Measurements from ENCODE around the gene GPR153. TPM values are rescaled to one million over a fixed set of nuclear protein-coding genes. Genes with fewer than 3 reads are reported as not detected.

The GPR153 gene
- total and polyA plus RNA-seq, 2 donors (not counting 1 experiment from before 2014, with no cell fraction given): 4.0 to 8.9 TPM

GRCh38 chr1:6294080-6294889 is 33.4 kb upstream of the GPR153 start:
- no peaks in the 10 kb centered on the region for H3K27me3 ChIP-seq (ENCODE audit: control insufficient read depth, insufficient read depth, low read length)
- no peak overlapping the region for H3K9ac ChIP-seq (ENCODE audit: insufficient read depth, low read length)
- H3K79me2 ChIP-seq (ENCODE audit: control insufficient read depth, insufficient read depth, low read length): no peaks in the 10 kb centered on the region
- no peaks in the 10 kb centered on the region for H3K36me3 ChIP-seq (ENCODE audit: control insufficient read depth, insufficient read depth, low read length)
- no peak overlapping the region for H2AFZ ChIP-seq (ENCODE audit: low read length)
- H3K4me3 ChIP-seq (replicated peaks in 1 of 4; ENCODE audit: control extremely low read depth in 1 of 4, insufficient read depth in 1 of 4, low read depth in 3 of 4, low read length in 4 of 4): no peak overlapping the region
- TF ChIP-seq EZH2 (IDR thresholded peaks at IDR 0.05; ENCODE audit: low read length, missing control alignments): no peak
- TF ChIP-seq, protein P1, sequence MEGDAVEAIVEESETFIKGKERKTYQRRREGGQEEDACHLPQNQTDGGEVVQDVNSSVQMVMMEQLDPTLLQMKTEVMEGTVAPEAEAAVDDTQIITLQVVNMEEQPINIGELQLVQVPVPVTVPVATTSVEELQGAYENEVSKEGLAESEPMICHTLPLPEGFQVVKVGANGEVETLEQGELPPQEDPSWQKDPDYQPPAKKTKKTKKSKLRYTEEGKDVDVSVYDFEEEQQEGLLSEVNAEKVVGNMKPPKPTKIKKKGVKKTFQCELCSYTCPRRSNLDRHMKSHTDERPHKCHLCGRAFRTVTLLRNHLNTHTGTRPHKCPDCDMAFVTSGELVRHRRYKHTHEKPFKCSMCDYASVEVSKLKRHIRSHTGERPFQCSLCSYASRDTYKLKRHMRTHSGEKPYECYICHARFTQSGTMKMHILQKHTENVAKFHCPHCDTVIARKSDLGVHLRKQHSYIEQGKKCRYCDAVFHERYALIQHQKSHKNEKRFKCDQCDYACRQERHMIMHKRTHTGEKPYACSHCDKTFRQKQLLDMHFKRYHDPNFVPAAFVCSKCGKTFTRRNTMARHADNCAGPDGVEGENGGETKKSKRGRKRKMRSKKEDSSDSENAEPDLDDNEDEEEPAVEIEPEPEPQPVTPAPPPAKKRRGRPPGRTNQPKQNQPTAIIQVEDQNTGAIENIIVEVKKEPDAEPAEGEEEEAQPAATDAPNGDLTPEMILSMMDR (conservative IDR thresholded peaks at IDR 0.05 in 1 of 2, IDR thresholded peaks at IDR 0.05 in 1 of 2; ENCODE audit: low read depth in 1 of 2, low read length in 2 of 2): no peak
- no peaks in the 10 kb centered on the region for H3K4me1 ChIP-seq (ENCODE audit: control insufficient read depth, extremely low read depth, insufficient read depth, low read length)
- no peak overlapping the region for H3K4me2 ChIP-seq (ENCODE audit: extremely low read depth, insufficient read depth, low read length)
- H3K27ac ChIP-seq (ENCODE audit: insufficient read depth, low read length): no peak overlapping the region
- no peaks in the 10 kb centered on the region for H3K9me3 ChIP-seq (ENCODE audit: control insufficient read depth, insufficient read depth, low read depth, low read length)
- no peaks in the 10 kb centered on the region for H4K20me1 ChIP-seq (ENCODE audit: control insufficient read depth, extremely low read depth, insufficient read depth, low read length)
- DNase-seq (ENCODE audit: low read depth in 2 of 2): no peak

DNA sequence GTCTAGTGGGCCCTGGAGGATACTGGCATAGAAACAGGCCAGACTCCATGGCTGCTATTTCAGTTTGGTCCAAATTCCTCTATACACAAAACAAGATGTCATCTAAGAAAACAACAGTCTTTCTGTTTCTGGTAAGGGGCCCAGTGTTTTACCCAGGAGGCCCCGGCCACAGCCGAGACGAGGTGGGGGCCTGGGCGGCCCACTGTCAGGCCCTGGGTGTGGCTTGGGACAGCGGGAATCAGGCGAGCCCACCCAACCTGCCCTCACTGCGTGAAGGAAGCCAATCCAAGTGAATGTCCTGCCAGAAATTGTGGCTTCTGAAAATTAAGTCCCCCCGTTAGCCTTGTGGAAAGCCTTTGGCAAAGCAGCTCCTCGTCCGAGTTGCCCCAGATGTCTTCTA is 31.2 kb upstream of the GPR153 start:
- H3K27me3 ChIP-seq (ENCODE audit: control insufficient read depth, insufficient read depth, low read length): no peaks in the 10 kb centered on the region
- no peaks in the 10 kb centered on the region for H3K9me3 ChIP-seq (ENCODE audit: control insufficient read depth, insufficient read depth, low read depth, low read length)
- H3K27ac ChIP-seq (ENCODE audit: insufficient read depth, low read length): no peak overlapping the region
- H3K4me1 ChIP-seq (ENCODE audit: control insufficient read depth, extremely low read depth, insufficient read depth, low read length): no peaks in the 10 kb centered on the region
- TF ChIP-seq, protein P1 (conservative IDR thresholded peaks at IDR 0.05 in 1 of 2, IDR thresholded peaks at IDR 0.05 in 1 of 2; ENCODE audit: low read depth in 1 of 2, low read length in 2 of 2): no peak
- TF ChIP-seq EZH2 (IDR thresholded peaks at IDR 0.05; ENCODE audit: low read length, missing control alignments): no peak
- DNase-seq (ENCODE audit: low read depth in 2 of 2): no peak
- H3K4me3 ChIP-seq (replicated peaks in 1 of 4; ENCODE audit: control extremely low read depth in 1 of 4, insufficient read depth in 1 of 4, low read depth in 3 of 4, low read length in 4 of 4): no peak overlapping the region
- H3K4me2 ChIP-seq (ENCODE audit: extremely low read depth, insufficient read depth, low read length): no peak overlapping the region
- H3K79me2 ChIP-seq (ENCODE audit: control insufficient read depth, insufficient read depth, low read length): no peaks in the 10 kb centered on the region
- H3K36me3 ChIP-seq (ENCODE audit: control insufficient read depth, insufficient read depth, low read length): no peaks in the 10 kb centered on the region
- no peak overlapping the region for H3K9ac ChIP-seq (ENCODE audit: insufficient read depth, low read length)
- no peaks in the 10 kb centered on the region for H4K20me1 ChIP-seq (ENCODE audit: control insufficient read depth, extremely low read depth, insufficient read depth, low read length)
- H2AFZ ChIP-seq (ENCODE audit: low read length): no peak overlapping the region

DNA sequence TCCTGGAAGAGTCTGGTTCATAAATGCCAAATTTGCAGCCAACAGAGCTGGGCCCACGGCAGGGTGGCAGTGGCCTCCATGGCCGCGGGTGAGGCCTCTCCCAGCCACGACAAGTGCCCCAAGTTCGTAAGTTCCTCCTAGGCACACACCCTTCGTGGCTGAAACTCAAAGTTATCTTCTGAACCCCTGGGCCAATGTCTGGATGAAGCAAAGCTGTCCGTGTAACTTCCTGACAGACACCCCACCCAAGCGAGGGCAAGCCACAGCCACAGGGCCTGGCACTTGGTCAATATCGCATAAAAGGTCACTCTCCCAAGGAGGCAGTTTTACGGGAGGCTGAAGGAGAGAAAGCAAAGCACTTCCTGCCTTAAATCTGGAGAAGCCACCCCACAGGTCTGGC is 27.8 kb upstream of the GPR153 start:
- TF ChIP-seq, protein P1 (conservative IDR thresholded peaks at IDR 0.05 in 1 of 2, IDR thresholded peaks at IDR 0.05 in 1 of 2; ENCODE audit: low read depth in 1 of 2, low read length in 2 of 2): no peak
- no peak for TF ChIP-seq EZH2 (IDR thresholded peaks at IDR 0.05; ENCODE audit: low read length, missing control alignments)
- Histone ChIP-seq H3K9ac (ENCODE audit: insufficient read depth, low read length) (no peak overlapping the region), H3K79me2 (ENCODE audit: control insufficient read depth, insufficient read depth, low read length) (no peaks in the 10 kb centered on the region), H3K4me2 (ENCODE audit: extremely low read depth, insufficient read depth, low read length) (no peak overlapping the region), H3K4me3 (replicated peaks in 1 of 4; ENCODE audit: control extremely low read depth in 1 of 4, insufficient read depth in 1 of 4, low read depth in 3 of 4, low read length in 4 of 4) (no peak overlapping the region), H4K20me1 (ENCODE audit: control insufficient read depth, extremely low read depth, insufficient read depth, low read length) (no peaks in the 10 kb centered on the region), H3K27me3 (ENCODE audit: control insufficient read depth, insufficient read depth, low read length) (no peaks in the 10 kb centered on the region), H3K4me1 (ENCODE audit: control insufficient read depth, extremely low read depth, insufficient read depth, low read length) (no peaks in the 10 kb centered on the region), H2AFZ (ENCODE audit: low read length) (no peak overlapping the region), H3K36me3 (ENCODE audit: control insufficient read depth, insufficient read depth, low read length) (no peaks in the 10 kb centered on the region), H3K9me3 (ENCODE audit: control insufficient read depth, insufficient read depth, low read depth, low read length) (no peaks in the 10 kb centered on the region), H3K27ac (ENCODE audit: insufficient read depth, low read length) (no peak overlapping the region)
- no peak for DNase-seq (ENCODE audit: low read depth in 2 of 2)
